Measurements from ENCODE around the gene PLK3. TPM values are rescaled to one million over a fixed set of nuclear protein-coding genes. Genes with fewer than 3 reads are reported as not detected.
A peak's percentile ranks its signal among the peaks of the same experiment; 100 is the strongest.

The PLK3 gene
- total and polyA plus RNA-seq, 8 donors = 6.1 to 35.3 (median 12.9) TPM

- ATAC-seq (peak; percentile 14 to 31 (median 19)), DNase-seq (peak in 3 of 6 donors; percentile 40 to 78 (median 53)), FAIRE-seq (no peak)
- intact Hi-C loops (cut with DNase I) = loop anchor here in 1 of 3 donors (5.0 kb wide), 2 partner anchors 58 to 228 kb away; partner anchors contain the start of genes HECTD3, PTCH2 and UROD
- TF ChIP-seq CTCF (IDR thresholded peaks at IDR 0.05) = no peak
- Histone ChIP-seq H3K36me3 (no peaks in the 10 kb centered on the region), H3K27ac (no peak overlapping the region), H3K9me3 (no peaks in the 10 kb centered on the region), H3K4me1 (peaks cover 0 to 10% (median 0%) of the 10 kb centered on the region in 3 donors), H3K4me3 (peak overlapping the region; percentile 23 to 47 (median 34)), H3K27me3 (no peaks in the 10 kb centered on the region)
- WGBS, 2 donors = 14% methylated on average over 50 to 71 of the region's 71 CpGs
Measured at GRCh38 chr1:44784094-44785028, 15.8 kb upstream of the PLK3 start.

- 83 to 90% methylated on average over 6 of the region's 6 CpGs for WGBS, 2 donors
- ATAC-seq (no peak), DNase-seq (peak in 2 of 6 donors; percentile 22 to 44), FAIRE-seq (no peak)
- Histone ChIP-seq H3K4me1 (peaks cover 0 to 10% (median 0%) of the 10 kb centered on the region in 3 donors), H3K27ac (no peak overlapping the region), H3K9me3 (no peaks in the 10 kb centered on the region), H3K27me3 (no peaks in the 10 kb centered on the region), H3K4me3 (no peak overlapping the region), H3K36me3 (no peaks in the 10 kb centered on the region)
- intact Hi-C loops (cut with DNase I) = loop anchor here in 1 of 3 donors (5.0 kb wide), 2 partner anchors 57 to 227 kb away; partner anchors contain the start of genes HECTD3, PTCH2 and UROD
- TF ChIP-seq CTCF (IDR thresholded peaks at IDR 0.05) = no peak
Measured at GRCh38 chr1:44785029-44785380, 15.2 kb upstream of the PLK3 start.

- Histone ChIP-seq H3K9me3 (no peaks in the 10 kb centered on the region), H3K4me1 (peaks cover 0 to 10% (median 0%) of the 10 kb centered on the region in 3 donors), H3K4me3 (peak overlapping the region in 3 of 4 donors; percentile 34 to 53 (median 44)), H3K36me3 (no peaks in the 10 kb centered on the region), H3K27me3 (no peaks in the 10 kb centered on the region), H3K27ac (peak overlapping the region in 3 of 4 donors; percentile 50 to 61 (median 54))
- intact Hi-C loops (cut with DNase I) = loop anchor here in 1 of 3 donors (5.0 kb wide), 2 partner anchors 57 to 227 kb away; partner anchors contain the start of genes HECTD3, PTCH2 and UROD
- ATAC-seq (no peak), DNase-seq (peak in 1 of 6 donors; percentile 13), FAIRE-seq (no peak)
- no peak for TF ChIP-seq CTCF (IDR thresholded peaks at IDR 0.05)
- 34 to 38% methylated on average over 11 of the region's 11 CpGs for WGBS, 2 donors
Measured at GRCh38 chr1:44785501-44786137, 14.6 kb upstream of the PLK3 start.

GRCh38 chr1:44786138-44786840, 13.9 kb upstream of the PLK3 start:
- TF ChIP-seq CTCF (IDR thresholded peaks at IDR 0.05) = peak; percentile 96 to 100 (median 99)
- Histone ChIP-seq H3K27me3 (no peaks in the 10 kb centered on the region), H3K27ac (peak overlapping the region; percentile 43 to 61 (median 52)), H3K4me1 (peaks cover 0 to 10% (median 0%) of the 10 kb centered on the region in 3 donors), H3K9me3 (no peaks in the 10 kb centered on the region), H3K4me3 (peak overlapping the region; percentile 10 to 53 (median 39)), H3K36me3 (no peaks in the 10 kb centered on the region)
- WGBS, 2 donors = 7 to 10% methylated on average over 43 to 49 of the region's 49 CpGs
- FAIRE-seq (no peak), DNase-seq (peak; percentile 70 to 94 (median 86)), ATAC-seq (peak; percentile 82 to 92 (median 88))
- intact Hi-C loops (cut with DNase I) = loop anchor here in 1 of 3 donors (5.0 kb wide), 2 partner anchors 56 to 226 kb away; partner anchors contain the start of genes HECTD3, PTCH2 and UROD

All from pancreas (tissue), 10 donors.